GM12864 (cell line): ENCODE results near the gene SLC34A2.

Experiments
- DNase-seq: peaks from one replicate; pipeline ENCODE4 v3.0.0-alpha.2; 2011; ENCODE audit warnings: low read depth
- H3K4me3 ChIP-seq: 2 replicates; pipeline ENCODE4 v1.5.1; 2011; ENCODE audit warnings: mild to moderate bottlenecking, low read depth, low read length, control low read depth
- CTCF ChIP-seq: IDR thresholded peaks from 2 replicates; pipeline ENCODE4 v1.5.1; 2011; ENCODE audit warnings: low read depth, mild to moderate bottlenecking, moderate library complexity, low read length, control low read depth, inconsistent platforms; ENCODE audit errors: missing control alignments

SLC34A2 gene

GRCh38 chr4:25722964-25723363 lies 67.3 kb downstream of the SLC34A2 start:
- H3K4me3 ChIP-seq = no peak overlapping the region
- no peak for DNase-seq
- no peak for TF ChIP-seq CTCF

- DNase-seq = no peak
- TF ChIP-seq CTCF = no peak
- no peak overlapping the region for H3K4me3 ChIP-seq
Measured at GRCh38 chr4:25723409-25723808, 67.8 kb downstream of the SLC34A2 start.

GRCh38 chr4:25725870-25726269 lies 70.2 kb downstream of the SLC34A2 start:
- no peak for TF ChIP-seq CTCF
- H3K4me3 ChIP-seq = no peak overlapping the region
- no peak for DNase-seq

DNA sequence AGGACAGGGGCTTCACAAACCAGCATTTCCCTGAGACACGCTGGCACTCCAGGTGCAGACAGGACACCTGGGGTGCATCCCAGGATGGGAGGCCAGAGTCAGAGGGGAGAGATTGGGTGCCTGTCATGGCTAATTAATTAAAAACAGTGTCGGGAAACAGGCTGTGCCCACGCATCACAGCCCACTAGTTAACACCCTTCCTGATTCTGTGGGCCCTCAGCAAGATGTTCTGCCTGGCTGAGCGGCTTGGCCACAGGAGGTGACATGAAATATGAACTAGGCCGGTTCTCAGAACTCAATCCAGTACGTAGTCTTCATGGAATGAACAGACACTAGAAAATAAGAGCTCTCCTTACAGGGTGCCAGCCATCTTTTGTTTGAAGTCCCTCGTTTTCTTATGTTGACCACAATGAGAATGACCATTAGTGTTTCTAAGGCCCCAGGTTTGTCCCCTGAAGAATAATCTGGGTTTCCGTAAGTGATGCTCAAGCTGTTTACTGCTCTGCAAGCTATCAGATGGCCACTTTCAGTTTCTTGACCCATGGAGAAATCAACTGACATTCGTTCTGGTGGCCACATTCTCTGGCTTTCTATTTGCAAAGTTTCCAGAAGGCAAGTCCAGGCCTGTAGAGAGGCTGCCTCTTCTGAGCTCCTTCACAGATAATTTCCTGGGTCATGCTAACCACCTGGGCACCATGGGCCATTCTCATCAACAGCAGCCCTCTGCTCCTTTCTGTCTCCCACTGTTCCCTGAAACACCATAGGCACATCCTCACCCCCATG lies 72.3 kb downstream of the SLC34A2 start:
- TF ChIP-seq CTCF = no peak
- DNase-seq = no peak

More for the DNA sequence above, 72.3 kb downstream of the SLC34A2 start:
- no peak overlapping the region for H3K4me3 ChIP-seq
